Activated CD8-positive, alpha-beta memory T cell treated with anti-CD3 and anti-CD28 coated beads for 36 hours (primary cell): ENCODE measurements around the gene NELL2. TPM values are rescaled to one million over a fixed set of nuclear protein-coding genes. Genes with fewer than 3 reads are reported as not detected.

Source experiments
- CTCF ChIA-PET: fragments of 350-600 bp; sonication (Branson Sonifier 250); formaldehyde crosslinking; loops from one replicate; lab custom pipeline; 2021; ENCODE audit warnings: antibody characterized with exemption; lab: Charles Lee
- POLR2A ChIA-PET: fragments of 350-600 bp; sonication (Branson Sonifier 250); formaldehyde crosslinking; loops from one replicate; lab custom pipeline; 2021; ENCODE audit warnings: antibody characterized with exemption; lab: Charles Lee
- total RNA-seq, 2 experiments: library from RNA; stranded (reverse); gene quantifications; one replicate each; pipeline ENCODE4 v1.2.3, GENCODE V29; 2021

Gene NELL2
- total RNA-seq, 2 experiments from 2014 or later = 48.3 to 50.0 TPM

DNA sequence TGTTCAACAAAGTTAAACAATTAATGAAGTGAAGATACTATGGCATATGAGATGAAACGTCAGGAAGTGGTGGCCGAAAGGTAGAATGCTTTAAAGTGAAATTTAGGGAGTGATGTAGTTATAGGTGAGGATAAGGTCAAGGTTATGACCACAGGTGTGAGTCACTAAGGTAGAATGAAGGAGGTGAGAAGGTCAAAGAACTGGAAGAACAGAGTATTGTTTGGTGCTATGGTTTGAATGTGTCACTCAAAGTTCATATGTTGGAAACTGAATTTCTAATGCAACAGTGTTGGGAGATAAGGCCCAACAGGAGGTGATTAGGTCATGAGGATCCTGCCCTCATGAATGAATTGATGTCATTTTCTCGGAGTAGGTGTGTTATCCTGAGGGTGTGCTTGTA, 293.6 kb downstream of the NELL2 start:
- ChIA-PET CTCF (no interaction called here), POLR2A (no interaction called here)

DNA sequence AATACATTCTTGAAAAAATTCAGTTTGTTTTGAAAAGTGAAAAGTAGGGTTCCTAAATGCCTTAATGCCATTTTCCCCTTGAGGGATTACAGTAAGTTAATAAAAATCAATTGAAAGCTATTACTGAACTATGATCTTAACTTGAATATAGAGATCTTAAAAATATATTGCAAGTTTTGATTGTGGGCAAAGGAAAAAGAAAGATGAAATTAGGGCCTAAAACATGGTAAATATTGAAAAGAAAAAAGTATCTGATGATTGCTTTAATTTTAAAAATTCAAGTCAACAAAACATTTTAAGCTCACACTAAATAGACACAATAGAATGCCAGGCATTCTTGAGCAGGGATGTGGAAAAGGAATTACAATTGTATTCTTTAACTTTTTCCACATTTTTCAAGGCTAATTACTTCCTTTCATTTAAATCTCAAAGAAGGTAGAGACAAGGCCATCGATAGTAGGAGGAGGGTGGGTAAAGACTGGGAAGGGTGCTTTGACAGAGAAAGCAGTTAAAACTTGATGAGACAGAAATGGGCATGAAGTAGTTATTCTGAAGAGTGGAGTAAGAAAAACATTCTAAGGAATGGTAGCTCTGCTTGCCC, 294.4 kb downstream of the NELL2 start:
- POLR2A ChIA-PET = no interaction called here
- CTCF ChIA-PET = interaction anchor here (1.4 kb wide), 1 partner anchor 23 kb away, joined by 4 read pairs; no protein-coding TSS in a partner anchor

DNA sequence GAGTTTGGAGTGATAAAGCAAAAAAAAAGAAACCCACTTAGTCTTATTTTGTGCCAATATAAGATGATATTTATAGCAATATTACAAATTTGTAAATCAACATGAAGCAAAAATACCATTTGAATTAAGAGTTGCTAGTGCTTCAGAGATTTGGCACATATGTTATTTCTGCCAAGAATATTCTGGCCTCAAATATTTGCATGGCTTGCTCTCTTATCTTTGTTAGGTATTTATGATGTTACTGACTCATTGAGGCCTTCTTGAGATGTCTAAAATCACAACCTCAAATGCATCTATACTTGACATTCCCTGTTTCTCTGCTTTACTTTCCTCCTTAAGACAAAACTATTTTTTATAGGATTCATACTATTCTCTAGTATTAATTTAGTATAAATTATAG, 301.5 kb downstream of the NELL2 start:
- ChIA-PET POLR2A (no interaction called here), CTCF (no interaction called here)

DNA sequence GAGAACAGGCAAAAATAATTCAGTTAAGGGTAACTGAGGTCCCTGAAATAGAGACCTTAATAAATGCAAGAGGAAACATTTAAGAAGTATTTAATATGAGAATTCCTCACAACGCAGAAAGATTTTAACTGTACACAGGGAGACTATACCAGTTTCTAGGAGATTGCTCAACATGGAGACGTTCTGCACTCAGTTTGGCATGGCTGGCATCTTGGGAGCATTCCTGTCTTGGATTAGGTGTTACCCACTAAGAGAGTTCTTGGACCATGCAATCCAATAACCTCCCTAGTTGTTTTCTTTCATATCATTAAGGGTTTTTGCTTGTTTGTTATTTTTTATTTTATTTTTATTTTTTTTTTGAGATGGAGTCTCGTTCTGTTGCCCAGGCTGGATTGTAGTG, 302.4 kb downstream of the NELL2 start:
- POLR2A ChIA-PET = no interaction called here
- CTCF ChIA-PET = no interaction called here

DNA sequence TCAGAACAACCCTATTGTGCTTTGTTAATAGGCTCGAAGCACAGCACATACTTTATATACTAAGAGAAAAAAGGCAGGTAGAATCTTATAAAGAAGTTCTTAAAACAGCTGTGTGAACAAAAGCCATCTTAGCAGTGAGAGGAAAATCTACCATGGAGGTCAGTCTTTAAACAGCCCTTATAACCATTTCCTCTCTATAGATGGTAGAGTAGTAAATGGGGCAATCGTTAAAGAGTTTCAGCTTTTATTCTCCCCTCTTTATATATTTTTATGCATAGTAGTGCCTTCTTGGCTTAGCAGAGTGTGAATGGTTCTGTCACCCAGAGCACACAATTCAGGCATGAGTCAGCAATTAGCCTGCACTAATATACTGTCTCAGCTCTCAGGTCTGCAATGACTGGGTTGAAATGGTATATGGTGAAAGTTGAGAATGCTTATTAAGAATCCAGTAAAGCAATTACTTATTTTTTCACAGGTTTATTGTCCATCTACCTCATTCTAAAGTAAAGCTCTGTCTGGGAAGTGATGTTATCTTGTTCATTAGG, 305.0 kb downstream of the NELL2 start:
- ChIA-PET CTCF (no interaction called here), POLR2A (no interaction called here)

DNA sequence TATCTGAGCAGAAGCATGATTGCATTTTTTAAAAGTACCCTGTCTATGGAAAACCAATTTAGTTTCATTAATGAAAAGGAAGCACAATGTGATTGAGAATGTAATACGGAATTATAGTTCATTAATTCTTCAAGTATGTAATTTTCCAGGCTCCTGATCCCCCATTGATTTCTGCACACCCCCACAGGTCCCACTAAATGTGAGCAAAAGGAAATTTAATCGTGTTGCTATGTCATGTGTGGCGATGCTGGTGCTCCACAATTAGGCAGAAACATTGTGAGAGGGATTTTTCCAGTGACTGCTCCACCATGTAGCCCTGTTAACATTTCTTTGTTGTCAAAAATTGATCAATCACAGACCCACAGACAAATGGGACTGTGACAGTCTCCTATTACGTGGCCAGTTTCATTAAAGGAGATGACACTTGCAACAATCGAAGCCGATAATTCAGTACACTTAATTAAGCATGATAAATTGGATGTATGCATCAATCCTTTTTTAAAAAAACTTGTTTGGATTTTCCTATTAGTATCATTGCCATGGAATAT, 306.0 kb downstream of the NELL2 start:
- ChIA-PET CTCF (no interaction called here), POLR2A (no interaction called here)

DNA sequence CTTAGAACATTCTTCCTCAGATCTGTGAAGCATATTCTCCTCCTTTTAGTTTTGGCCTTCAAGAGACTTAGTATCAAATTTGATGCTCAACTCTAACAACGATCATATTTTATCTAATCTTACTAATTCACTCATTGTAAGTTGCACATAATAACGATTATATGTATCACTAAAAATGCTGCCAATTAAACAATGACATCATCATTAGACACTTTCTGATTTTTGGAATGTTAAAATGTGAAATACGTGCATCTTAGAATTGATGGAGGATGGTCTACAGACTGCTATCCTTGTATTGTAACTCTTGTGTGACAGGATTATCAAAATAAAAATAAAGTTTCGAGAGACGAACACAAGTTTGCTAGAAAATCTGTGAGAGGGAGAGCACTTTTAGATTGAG, 311.0 kb downstream of the NELL2 start:
- CTCF ChIA-PET = no interaction called here

DNA sequence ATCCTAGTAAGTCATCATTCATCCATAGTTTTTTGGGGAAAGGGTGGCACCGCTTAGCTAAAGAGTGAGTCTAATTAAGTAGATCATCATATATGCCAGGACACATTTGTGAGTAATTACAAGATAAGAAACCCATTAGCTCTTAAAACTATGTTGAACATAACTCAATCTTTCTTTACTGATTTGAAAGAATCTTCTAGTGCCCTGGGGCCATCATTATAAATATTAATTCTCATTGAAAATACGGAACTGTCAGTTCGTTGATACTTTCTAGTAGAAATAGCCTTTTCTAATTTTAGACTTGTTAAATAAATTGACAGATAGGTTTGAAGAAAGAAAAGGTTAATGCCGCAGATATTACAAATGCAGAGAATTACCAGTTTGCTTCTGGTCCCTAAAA, 312.6 kb downstream of the NELL2 start:
- POLR2A ChIA-PET = no interaction called here
- CTCF ChIA-PET = interaction anchor here (0.9 kb wide), 1 partner anchor 158 kb away, joined by 3 read pairs; no protein-coding TSS in a partner anchor

More for the DNA sequence above, 311.0 kb downstream of the NELL2 start:
- POLR2A ChIA-PET = no interaction called here

DNA sequence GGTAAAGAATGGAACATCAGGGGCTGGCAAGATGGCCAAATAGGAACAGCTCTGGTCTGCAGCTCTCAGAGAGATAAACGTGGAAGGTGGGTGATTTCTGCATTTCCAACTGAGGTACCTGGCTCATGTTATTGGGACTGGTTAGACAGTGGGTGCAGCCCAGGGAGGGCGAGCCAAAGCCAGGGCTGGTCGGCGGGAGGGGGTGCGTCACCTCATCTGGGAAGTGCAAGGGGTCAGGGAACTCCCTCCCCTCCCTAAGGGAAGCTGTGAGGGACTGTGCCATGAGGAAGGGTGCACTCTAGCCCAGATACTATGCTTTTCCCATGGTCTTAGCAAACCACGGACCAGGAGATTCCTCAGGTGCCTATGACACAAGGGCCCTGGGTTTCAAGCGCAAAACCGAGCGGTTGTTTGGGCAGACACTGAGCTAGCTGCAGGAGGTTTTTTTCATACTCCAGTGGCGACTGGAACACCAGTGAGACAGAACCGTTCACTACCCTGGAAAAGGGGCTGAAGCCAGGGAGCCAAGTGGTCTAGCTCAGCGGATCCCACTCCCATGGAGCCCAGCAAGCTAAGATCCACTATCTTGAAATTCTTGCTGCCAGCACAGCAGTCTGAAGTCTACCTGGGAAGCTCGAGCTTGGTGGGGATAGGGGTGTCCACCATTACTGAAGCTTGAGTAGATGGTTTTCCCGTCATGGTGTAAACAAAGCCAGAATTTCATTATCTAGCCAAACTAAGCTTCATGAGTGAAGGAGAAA, 317.6 kb downstream of the NELL2 start:
- POLR2A ChIA-PET = no interaction called here
- CTCF ChIA-PET = no interaction called here

DNA sequence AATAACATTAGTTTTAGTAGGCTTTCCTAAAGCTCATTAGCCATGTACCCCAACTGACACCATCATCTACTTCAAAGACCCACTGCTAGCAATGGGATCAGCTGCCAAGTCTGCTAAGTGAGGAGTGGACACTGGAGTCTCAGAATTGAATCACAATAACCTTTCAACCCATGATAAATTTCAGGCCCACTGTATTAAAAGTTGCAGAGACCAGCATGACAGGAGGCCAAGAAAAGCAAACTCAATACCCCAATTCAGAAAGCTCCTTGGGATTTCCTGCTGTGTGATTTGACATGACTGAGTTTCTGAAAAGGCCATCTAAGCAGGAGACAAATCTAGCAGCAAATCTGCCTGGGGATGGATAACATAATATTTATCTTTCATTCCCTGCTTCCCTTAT, 320.7 kb downstream of the NELL2 start:
- POLR2A ChIA-PET = interaction anchor here (0.6 kb wide), 1 partner anchor 359 kb away, joined by 3 read pairs; no protein-coding TSS in a partner anchor

DNA sequence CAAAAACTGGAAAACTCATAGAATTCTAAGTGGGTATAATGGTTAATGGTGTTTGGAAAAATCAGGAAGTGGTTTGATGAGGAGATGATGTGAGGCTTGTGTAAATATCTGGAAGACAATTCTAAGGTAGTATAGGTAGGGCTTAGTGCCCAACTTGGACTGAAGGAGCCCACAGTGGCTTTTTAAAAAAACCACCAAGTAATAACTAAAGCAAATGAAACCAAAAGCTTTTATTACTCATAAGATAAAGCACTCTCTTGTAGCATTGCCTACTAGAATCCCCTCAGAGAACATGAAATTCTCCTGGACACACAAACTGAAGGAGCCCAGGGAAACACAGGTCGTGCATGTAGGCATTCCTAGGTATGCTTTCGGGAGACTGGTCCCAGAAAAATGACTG, 324.5 kb downstream of the NELL2 start:
- POLR2A ChIA-PET = no interaction called here
- CTCF ChIA-PET = no interaction called here

More for the DNA sequence above, 320.7 kb downstream of the NELL2 start:
- CTCF ChIA-PET = no interaction called here

DNA sequence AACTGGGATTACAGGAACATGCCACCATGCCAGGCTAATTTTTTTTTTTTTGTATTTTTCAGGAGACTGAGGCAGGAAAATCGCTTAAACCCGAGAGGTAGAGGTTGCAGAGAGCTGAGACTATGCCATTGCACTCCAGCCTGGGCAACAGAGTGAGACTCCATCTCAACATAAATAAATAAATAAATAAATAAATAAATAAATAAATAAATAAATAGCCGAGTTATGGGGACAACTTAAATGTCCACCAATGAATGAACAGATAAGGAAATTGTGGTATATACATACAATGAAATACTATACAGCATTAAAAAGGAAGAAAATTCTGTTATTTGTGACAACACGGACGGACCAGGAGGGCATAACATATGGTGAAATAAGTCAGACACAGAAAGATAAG, 325.7 kb downstream of the NELL2 start:
- ChIA-PET CTCF (no interaction called here), POLR2A (no interaction called here)

DNA sequence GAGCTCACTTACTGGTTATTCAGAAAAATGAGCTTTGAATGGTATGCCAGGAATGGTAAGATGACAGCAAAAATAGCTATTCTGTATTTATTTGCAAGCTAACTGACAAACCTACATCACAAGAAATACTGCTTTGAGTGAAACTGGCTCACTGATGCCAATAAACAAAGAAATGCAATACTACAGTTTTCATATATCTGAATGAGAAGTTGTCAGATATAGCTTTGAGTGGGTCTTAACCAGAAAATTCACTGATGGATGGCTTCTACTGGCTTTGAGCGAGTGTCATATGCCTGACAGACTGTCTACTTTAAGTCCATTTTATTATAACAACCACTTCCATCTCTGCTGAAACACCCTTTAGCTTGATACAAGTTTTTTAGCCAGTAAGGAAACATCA, 330.1 kb downstream of the NELL2 start:
- POLR2A ChIA-PET = no interaction called here
- CTCF ChIA-PET = no interaction called here

DNA sequence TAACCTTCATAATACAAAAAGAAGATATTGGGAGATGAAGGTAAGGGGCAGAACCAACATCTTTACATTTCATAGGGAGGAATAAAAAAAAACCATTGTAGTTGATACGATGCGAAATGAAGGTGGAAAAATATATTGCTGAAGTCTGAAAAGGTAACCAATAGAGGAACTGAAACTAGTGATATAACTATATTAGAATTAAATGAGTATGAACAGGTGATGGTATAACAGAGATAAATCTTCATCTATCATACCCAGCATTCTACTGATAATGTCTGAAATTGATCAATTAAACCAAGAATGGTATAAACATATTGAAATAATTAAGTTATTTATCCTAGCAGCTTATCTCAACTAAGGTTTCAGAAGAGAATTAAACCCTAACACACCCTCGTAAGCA, 332.1 kb downstream of the NELL2 start:
- POLR2A ChIA-PET = no interaction called here
- CTCF ChIA-PET = no interaction called here

DNA sequence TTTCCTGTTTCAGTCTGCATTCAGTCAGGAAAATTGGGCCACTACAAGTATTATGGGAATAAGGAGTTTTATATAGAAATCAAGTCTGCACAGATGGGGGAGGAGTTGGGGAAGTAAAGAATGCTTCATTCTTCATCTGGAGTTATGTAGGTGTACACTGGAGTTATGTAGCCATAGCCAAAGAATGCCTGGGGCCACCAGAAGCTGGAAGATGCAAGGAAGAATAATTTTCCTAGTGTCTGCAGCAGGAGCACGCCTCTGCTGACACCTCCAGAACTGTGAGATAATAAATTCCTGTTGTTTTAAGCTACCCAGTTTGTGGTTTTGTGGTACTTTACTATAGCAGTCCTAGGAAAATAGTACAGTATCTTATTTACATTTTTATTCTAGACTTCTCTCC, 333.4 kb downstream of the NELL2 start:
- ChIA-PET CTCF (no interaction called here), POLR2A (no interaction called here)

DNA sequence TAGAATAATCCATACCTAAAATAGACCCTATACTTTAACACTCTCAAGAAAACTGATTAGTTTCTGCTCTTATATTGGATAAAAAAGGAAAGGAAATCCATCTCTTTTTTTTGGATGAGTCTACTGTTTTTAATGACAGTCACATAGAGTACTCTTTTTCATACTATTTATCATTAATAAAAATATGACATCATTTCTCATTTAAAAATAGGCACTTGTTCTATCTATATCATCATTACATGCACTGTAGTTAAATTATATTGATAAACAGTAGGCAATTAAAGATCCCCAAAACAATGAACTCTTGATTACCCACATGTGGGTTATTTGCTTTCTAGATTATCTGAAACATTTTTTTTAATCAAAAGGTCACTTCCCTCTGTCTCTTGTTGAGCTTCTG, 338.8 kb downstream of the NELL2 start:
- CTCF ChIA-PET = no interaction called here
- POLR2A ChIA-PET = no interaction called here

DNA sequence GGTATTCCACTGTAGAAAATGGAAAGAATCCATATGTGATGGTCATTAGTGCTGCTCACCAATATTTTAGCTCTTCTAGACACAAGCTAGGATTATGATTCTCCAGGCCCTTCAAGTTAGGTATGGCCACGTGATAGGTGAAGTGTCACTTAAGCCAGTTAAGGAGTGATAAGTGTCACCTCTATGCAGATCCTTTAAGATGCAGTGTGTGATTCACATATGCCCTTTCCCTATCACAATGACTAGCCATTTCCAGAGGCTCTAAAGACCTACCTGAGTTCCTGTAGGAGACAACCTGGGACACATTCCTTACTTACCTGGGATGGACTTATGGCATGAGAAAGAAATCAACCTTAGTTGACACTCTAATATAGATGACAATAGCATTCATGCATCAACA, 343.2 kb downstream of the NELL2 start:
- ChIA-PET CTCF (no interaction called here), POLR2A (no interaction called here)

DNA sequence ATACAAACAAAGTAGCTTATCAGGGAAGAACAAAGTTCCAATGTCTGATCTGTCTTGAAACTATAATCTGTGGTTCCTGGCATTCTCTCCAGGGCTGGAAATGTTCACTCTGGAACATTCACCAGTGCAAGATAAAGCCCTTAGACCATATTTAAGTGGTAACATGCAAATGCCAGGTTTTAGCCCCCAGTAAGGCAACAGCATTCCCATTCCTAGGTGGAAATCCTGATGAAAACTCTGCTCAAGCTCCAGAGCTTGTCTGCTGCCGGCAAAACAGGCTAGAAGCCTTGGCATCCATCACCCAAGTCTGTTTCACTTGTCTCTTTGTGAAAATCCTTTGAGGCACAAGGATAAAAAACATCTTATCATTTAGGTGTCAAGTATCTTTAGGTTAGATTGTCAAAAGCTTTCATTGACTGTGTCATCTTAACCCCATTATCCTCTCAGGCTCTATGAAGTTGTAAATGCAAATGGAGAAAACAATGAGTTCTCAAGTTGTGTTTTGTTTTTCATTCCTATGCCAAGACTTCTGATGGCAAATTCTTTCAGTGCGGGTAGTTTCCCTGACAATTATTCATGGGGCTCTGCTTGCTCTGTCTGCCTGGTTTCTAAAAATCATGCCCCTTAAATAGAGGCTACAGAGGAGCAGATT, 344.7 kb downstream of the NELL2 start:
- CTCF ChIA-PET = no interaction called here

DNA sequence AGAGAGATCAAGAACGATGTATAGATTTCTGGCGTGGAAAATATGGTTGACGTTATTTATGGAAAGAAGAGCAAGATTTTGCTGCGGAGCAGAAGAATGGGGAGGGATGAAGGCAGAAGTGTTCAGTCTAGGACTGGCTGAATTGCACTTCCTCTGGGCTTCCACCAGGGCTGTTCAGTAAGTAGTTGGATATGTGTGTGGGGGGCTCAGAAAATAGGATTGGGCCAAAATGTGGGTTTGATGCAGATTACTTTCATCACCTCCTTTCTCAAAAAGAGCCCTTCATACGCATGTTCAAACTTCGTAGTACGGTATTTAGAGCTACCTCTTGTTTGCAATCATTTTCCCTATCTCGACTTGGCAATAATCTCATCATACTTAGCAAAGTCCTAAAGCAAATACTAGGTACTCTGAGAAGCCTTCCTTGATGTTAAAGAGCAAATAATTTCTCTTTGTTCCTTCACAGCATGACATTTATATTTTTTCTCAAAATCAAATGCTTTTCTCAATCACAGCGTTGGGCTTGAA, 349.4 kb downstream of the NELL2 start:
- POLR2A ChIA-PET = no interaction called here
- CTCF ChIA-PET = no interaction called here

More for the DNA sequence above, 344.7 kb downstream of the NELL2 start:
- POLR2A ChIA-PET = no interaction called here
